HEK293 (cell line): ENCODE measurements around the gene TRAPPC13.
"Not testable (repeated sequence)": the region's sequence is repeated elsewhere in the genome, so short reads cannot be mapped to it uniquely, and the experiment has no call there.

Experiments used
- SETDB1 ChIP-seq: IDR thresholded peaks from one replicate; pipeline ENCODE4 v1.6.1; 2017; ENCODE audit warnings: mild to moderate bottlenecking, low read length, moderate library complexity, mixed read lengths; ENCODE audit not compliant: insufficient read length
- ZNF560 ChIP-seq: fragments of 450-650 bp; formaldehyde crosslinking; IDR thresholded peaks from 2 replicates; pipeline ENCODE4 v1.5.1; 2017; ENCODE audit warnings: missing biosample characterization, missing genetic modification characterization, borderline replicate concordance
- ZNF561 ChIP-seq: fragments of 450-650 bp; IDR thresholded peaks from 2 replicates; pipeline ENCODE4 v1.5.1; 2018; ENCODE audit warnings: missing biosample characterization, missing genetic modification characterization, borderline replicate concordance

GRCh38 chr5:65676056-65676455 lies 51.2 kb downstream of the TRAPPC13 start:
- TF ChIP-seq SETDB1; ZNF560 (tag by site-specific recombination); ZNF561 (tag by site-specific recombination): not testable (repeated sequence)
